ENCODE data around the gene DNMT3A.
A peak's percentile ranks its signal among the peaks of the same experiment; 100 is the strongest.

DNA sequence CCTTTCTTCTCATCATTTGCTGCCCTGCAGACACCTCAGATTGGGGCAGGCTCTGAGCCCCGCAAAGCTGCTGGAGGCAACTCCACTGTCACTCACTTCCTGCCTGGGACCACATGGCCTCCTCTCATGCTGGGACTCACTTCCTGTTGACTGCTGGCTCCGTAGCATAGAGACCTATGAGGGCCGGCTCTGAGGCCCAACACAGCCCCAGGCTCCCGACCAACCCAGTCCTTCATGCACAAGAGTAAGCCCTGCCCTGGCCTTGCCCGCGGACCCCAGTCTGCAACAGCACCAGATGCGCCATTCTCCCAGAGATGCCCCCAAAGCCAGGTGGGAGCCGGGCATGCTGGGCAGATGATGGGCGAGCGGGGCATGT, 55.7 kb downstream of the DNMT3A start:
- peak; percentile 41; the same call in 1 of the 2 replicates for TF ChIP-seq POLR2A (IDR thresholded peaks at IDR 0.05; ENCODE audit: low read depth, low read length)
- no peak for TF ChIP-seq POLR2AphosphoS5 (IDR thresholded peaks at IDR 0.05; ENCODE audit: low read depth, low read length)
- peak; percentile 93 for TF ChIP-seq TAF1 (IDR thresholded peaks at IDR 0.05; ENCODE audit: low read depth, low read length)
- no peak for TF ChIP-seq PAX5 (IDR thresholded peaks at IDR 0.05; ENCODE audit: insufficient read depth, low read length, severe bottlenecking)

Data from GM12891 (cell line).